Testis (tissue), 5 donors: ENCODE results near the gene OCLN. TPM values are rescaled to one million over a fixed set of nuclear protein-coding genes. Genes with fewer than 3 reads are reported as not detected.
"Not testable (repeated sequence)": the region's sequence is repeated elsewhere in the genome, so short reads cannot be mapped to it uniquely, and the experiment has no call there.

Experiments
- DNase-seq: peaks from one replicate; pipeline ENCODE4 v3.0.0-alpha.2; 2019
- H3K27ac ChIP-seq, 2 donors: fragments of 200-600 bp; sonication (generic); one replicate each; pipeline ENCODE4 v1.5.1; 2019
- H3K27me3 ChIP-seq: fragments of 200-600 bp; sonication (generic); one replicate; pipeline ENCODE4 v1.5.1; 2019
- H3K36me3 ChIP-seq: fragments of 200-600 bp; sonication (generic); one replicate; pipeline ENCODE4 v1.5.1; 2017; ENCODE audit warnings: low read depth; ENCODE audit errors: missing control alignments
- H3K4me1 ChIP-seq: fragments of 200-600 bp; sonication (generic); one replicate; pipeline ENCODE4 v1.5.1; 2019
- H3K4me3 ChIP-seq, 2 donors: fragments of 200-600 bp; sonication (generic); one replicate each; pipeline ENCODE4 v1.5.1; 2017 to 2019
- H3K9me3 ChIP-seq: fragments of 200-600 bp; sonication (generic); one replicate; pipeline ENCODE4 v1.5.1; 2017
- CTCF ChIP-seq, 3 experiments: fragments of 450-650 bp in 2 of 3; fragments of 200-600 bp in 1 of 3; sonication (generic) in 1 of 3; IDR thresholded peaks; one replicate each; pipeline ENCODE4 v1.5.1; 2016 to 2019; ENCODE audit warnings: antibody characterized with exemption in 3 of 3, mild to moderate bottlenecking in 2 of 3, moderate library complexity in 1 of 3
- POLR2A ChIP-seq: fragments of 450-650 bp; IDR thresholded peaks from one replicate; pipeline ENCODE4 v1.6.1; 2017; ENCODE audit warnings: antibody characterized with exemption, mild to moderate bottlenecking, moderate library complexity
- WGBS, 2 donors: methylation state at CpG; one replicate each; pipeline ENCODE4 v1.1.5; 2018; 5-methylcytosine and 5-hydroxymethylcytosine counted together
- intact Hi-C: fragments of 100-400 bp; cut with DNase I; formaldehyde crosslinking; loops from one replicate; pipeline ENCODE4 v1.15.1; 2023; ENCODE audit warnings: low total_unique reads
- long read RNA-seq, 2 donors: transcript quantifications; one replicate each; lab custom pipeline, GENCODE V29; 2026
- polyA plus RNA-seq: library from polyadenylated mRNA; stranded (reverse); fragments of 350-450 nt; fragmentation: Illumina TruSeq; extraction: RNeasy Lipid Tissue Mini Kit (QIAGEN cat#74804); gene quantifications from one replicate; pipeline ENCODE4 v1.2.3, GENCODE V29; 2014; ENCODE audit warnings: low read depth, low replicate concordance; ENCODE audit not compliant: insufficient read depth
- total RNA-seq, 2 donors: library from RNA; depleted of rRNA; stranded (reverse); fragments of >200 nt; gene quantifications; one replicate each; pipeline ENCODE4 v1.2.3, GENCODE V29; 2016

The OCLN gene, protein sequence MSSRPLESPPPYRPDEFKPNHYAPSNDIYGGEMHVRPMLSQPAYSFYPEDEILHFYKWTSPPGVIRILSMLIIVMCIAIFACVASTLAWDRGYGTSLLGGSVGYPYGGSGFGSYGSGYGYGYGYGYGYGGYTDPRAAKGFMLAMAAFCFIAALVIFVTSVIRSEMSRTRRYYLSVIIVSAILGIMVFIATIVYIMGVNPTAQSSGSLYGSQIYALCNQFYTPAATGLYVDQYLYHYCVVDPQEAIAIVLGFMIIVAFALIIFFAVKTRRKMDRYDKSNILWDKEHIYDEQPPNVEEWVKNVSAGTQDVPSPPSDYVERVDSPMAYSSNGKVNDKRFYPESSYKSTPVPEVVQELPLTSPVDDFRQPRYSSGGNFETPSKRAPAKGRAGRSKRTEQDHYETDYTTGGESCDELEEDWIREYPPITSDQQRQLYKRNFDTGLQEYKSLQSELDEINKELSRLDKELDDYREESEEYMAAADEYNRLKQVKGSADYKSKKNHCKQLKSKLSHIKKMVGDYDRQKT
- total RNA-seq (10 to 100 TPM; 14.9 to 16.0 TPM), polyA plus RNA-seq (9.2 TPM)
- long read RNA-seq, donor 1, partial matches to known transcripts, result 0 of 1 reads
- long read RNA-seq, donor 1, other reads (novel, unspliced or antisense), result 0 of 1 reads
- long read RNA-seq, donor 2, partial matches to known transcripts, result 0 of 1 reads
- long read RNA-seq, donor 2, other reads (novel, unspliced or antisense), result 0 of 1 reads

- Histone ChIP-seq H3K9me3 (no peaks in the 10 kb centered on the region), H3K27ac (peak within 1 kb of the TSS; percentile 53 to 68), H3K27me3 (no peaks in the 10 kb centered on the region), H3K4me1 (no peaks in the 10 kb centered on the region), H3K4me3 (peak within 1 kb of the TSS; percentile 64 to 73), H3K36me3 (no peaks in the 10 kb centered on the region)
- intact Hi-C loops, result no loop called here
- DNase-seq, result peak; percentile 68
- TF ChIP-seq POLR2A, result no peak
- no peak for TF ChIP-seq CTCF (IDR thresholded peaks at IDR 0.05)
- WGBS, 2 donors, result 0 to 1% methylated on average over 23 to 45 of the region's 56 CpGs
Measured at GRCh38 chr5:69492391-69492922, at the start of gene OCLN. Gene OCLN (plus strand): TSS chr5:69492790. CDS start chr5:69504245, 11,455 bp downstream.

DNA sequence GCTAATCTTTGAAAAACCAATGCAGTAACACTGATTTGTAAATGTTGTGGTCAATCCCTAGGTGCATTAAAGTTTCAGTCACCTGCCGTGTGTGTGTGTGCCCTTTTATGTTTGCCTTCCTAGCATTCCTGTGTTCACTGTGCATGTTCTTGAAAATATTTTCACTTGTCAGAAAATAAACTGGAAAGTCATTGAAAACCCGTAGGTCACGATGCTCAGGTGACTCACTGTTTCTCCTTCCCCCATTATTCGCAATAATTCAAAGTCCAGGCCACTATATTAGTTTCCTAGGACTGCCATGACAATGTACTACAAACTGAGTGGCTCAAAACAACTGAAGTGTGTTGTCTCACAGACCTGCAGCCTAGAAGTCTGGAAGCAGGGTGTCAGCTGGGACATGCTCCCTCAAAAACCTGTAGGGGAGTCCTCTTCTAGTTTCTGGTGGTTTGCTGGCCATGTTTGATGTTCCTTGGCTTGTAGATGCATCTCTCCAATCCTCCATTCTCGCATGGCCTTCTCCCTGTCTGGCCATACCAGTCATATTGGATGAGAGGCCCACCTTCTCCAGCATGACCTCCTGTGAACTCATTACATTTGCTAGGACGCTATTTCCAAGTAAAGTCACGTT lies 48.3 kb upstream of the OCLN start:
- H3K27ac ChIP-seq, result no peak overlapping the region

GRCh38 chr5:69449511-69449910 lies 43.1 kb upstream of the OCLN start:
- Histone ChIP-seq H3K27ac (no peak overlapping the region), H3K4me3 (no peak overlapping the region), H3K4me1 (peaks cover 2% of the 10 kb centered on the region), H3K9me3 (no peaks in the 10 kb centered on the region), H3K36me3 (no peaks in the 10 kb centered on the region), H3K27me3 (no peaks in the 10 kb centered on the region)
- no peak for DNase-seq
- TF ChIP-seq CTCF (IDR thresholded peaks at IDR 0.05) (no peak), POLR2A (no peak)
- intact Hi-C loops, result no loop called here
- 88 to 95% methylated on average over 8 of the region's 8 CpGs for WGBS, 2 donors

More for the DNA sequence above, 48.3 kb upstream of the OCLN start:
- Histone ChIP-seq H3K27me3 (no peaks in the 10 kb centered on the region), H3K4me1 (no peaks in the 10 kb centered on the region), H3K9me3 (no peaks in the 10 kb centered on the region), H3K36me3 (no peaks in the 10 kb centered on the region), H3K4me3 (no peak overlapping the region)
- intact Hi-C loops, result no loop called here
- TF ChIP-seq CTCF (IDR thresholded peaks at IDR 0.05) (no peak), POLR2A (no peak)
- WGBS, 2 donors, result 93 to 94% methylated on average over 7 of the region's 7 CpGs
- no peak for DNase-seq

DNA sequence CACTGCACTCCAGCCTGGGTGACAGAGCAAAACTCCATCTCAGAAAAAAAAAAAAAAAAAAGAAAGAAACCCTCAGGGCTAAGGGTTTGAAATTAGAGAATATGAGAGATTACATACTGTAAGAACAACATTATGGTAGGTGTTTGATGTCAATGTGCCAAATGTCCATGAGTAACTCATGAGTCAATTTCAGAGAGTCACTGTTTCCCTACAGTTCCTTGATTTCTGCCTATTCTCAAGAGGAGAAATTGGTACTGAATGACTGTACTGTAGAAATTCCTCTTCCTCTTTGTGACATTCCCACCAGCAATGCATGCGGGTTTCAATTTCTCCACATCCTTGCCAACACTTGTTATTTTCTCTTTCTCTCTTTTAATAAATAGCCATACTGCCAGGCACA lies 42.5 kb upstream of the OCLN start:
- Histone ChIP-seq H3K27ac (no peak overlapping the region), H3K4me1 (peaks cover 4% of the 10 kb centered on the region), H3K36me3 (no peaks in the 10 kb centered on the region), H3K27me3 (no peaks in the 10 kb centered on the region), H3K9me3 (no peaks in the 10 kb centered on the region), H3K4me3 (no peak overlapping the region)
- intact Hi-C loops, result no loop called here
- WGBS, 2 donors, result 86 to 100% methylated on average over 1 of the region's 1 CpG
- no peak for DNase-seq
- TF ChIP-seq POLR2A, result no peak
- TF ChIP-seq CTCF (IDR thresholded peaks at IDR 0.05), result no peak

- H3K27me3 ChIP-seq, DNase-seq, H3K9me3 ChIP-seq, H3K36me3 ChIP-seq, H3K4me1 ChIP-seq, intact Hi-C loops, H3K27ac ChIP-seq, H3K4me3 ChIP-seq: not testable (repeated sequence)
- 94 to 95% methylated on average over 8 of the region's 8 CpGs for WGBS, 2 donors
Measured at GRCh38 chr5:69450527-69450926, 42.1 kb upstream of the OCLN start.
